K562 (cell line): ENCODE measurements around the gene PODXL.

Experiments
- BCL6 ChIP-seq: fragments of 250-450 bp; sonication (Bioruptor Pico); IDR thresholded peaks from 2 replicates; pipeline ENCODE4 v1.4.0; 2020
- BRCA1 ChIP-seq, 2 experiments: fragments of 450-650 bp in 1 of 2; sonication (generic) in 1 of 2; formaldehyde crosslinking in 1 of 2; IDR thresholded peaks; 2 replicates each; pipeline versions ENCODE4 v1.5.0 to v1.6.1; 2017 to 2020; ENCODE audit warnings: mild to moderate bottlenecking in 1 of 2, missing genetic modification reagents in 1 of 2
- FOXM1 ChIP-seq, 2 experiments: fragments of 450-650 bp in 1 of 2; sonication (generic) in 1 of 2; formaldehyde crosslinking in 1 of 2; IDR thresholded peaks; 2 replicates each; pipeline versions ENCODE4 v1.6.1 to v1.9.0; 2017 to 2022; ENCODE audit warnings: low read depth in 2 of 2, mild to moderate bottlenecking in 2 of 2, missing genetic modification reagents in 1 of 2, moderate library complexity in 1 of 2
- ZNF263 ChIP-seq: sonication (generic); formaldehyde crosslinking; IDR thresholded peaks from 2 replicates; pipeline ENCODE4 v1.8.0; 2022; ENCODE audit warnings: mild to moderate bottlenecking, missing genetic modification reagents, borderline replicate concordance

GRCh38 chr7:131482800-131483199 lies 73.6 kb downstream of the PODXL start:
- TF ChIP-seq FOXM1 (IDR thresholded peaks at IDR 0.05; ENCODE audit: low read depth), result no peak
- no peak for TF ChIP-seq FOXM1 (CRISPR knock-in tag; IDR thresholded peaks at IDR 0.05; ENCODE audit: low read depth)
- TF ChIP-seq ZNF263, result no peak
- TF ChIP-seq BCL6 (CRISPR knock-in tag), result no peak
- no peak for TF ChIP-seq BRCA1 (IDR thresholded peaks at IDR 0.05)
- no peak for TF ChIP-seq BRCA1 (CRISPR knock-in tag; IDR thresholded peaks at IDR 0.05)
